Measurements from ENCODE around the gene PALD1. TPM values are rescaled to one million over a fixed set of nuclear protein-coding genes. Genes with fewer than 3 reads are reported as not detected.
A peak's percentile ranks its signal among the peaks of the same experiment; 100 is the strongest.

The PALD1 gene
- total RNA-seq, 1 donor from 2014 or later, result 9.6 TPM

GRCh38 chr10:70589762-70590654 is 111.4 kb downstream of the PALD1 start:
- no peak overlapping the region for H2AFZ ChIP-seq (replicated peaks)
- Mint-ChIP-seq H3K4me1 (peaks cover 18% of the 10 kb centered on the region), H3K36me3 (no peaks in the 10 kb centered on the region), H3K27ac (no peak overlapping the region), H3K27me3 (ENCODE audit: insufficient read depth, low read depth) (peaks cover 21% of the 10 kb centered on the region), H3K9me3 (no peaks in the 10 kb centered on the region), H3K4me3 (no peak overlapping the region)
- no peaks in the 10 kb centered on the region for H3K9me3 ChIP-seq (ENCODE audit: low read depth)
- no peaks in the 10 kb centered on the region for H3K79me2 ChIP-seq (ENCODE audit: low read depth)
- no peak overlapping the region for H3K9ac ChIP-seq
- H3F3A ChIP-seq (ENCODE audit: low read depth), result peaks cover 7% of the 10 kb centered on the region
- no peak for DNase-seq (ENCODE audit: low spot score)
- H3K27ac ChIP-seq, result no peak overlapping the region
- no peaks in the 10 kb centered on the region for H4K20me1 ChIP-seq (ENCODE audit: low read depth)
- H3K27me3 ChIP-seq, result no peaks in the 10 kb centered on the region
- H3K4me2 ChIP-seq, result no peak overlapping the region
- H3K4me3 ChIP-seq, result no peak overlapping the region
- H3K4me1 ChIP-seq, result peaks cover under 1% of the 10 kb centered on the region
- no peaks in the 10 kb centered on the region for H3K36me3 ChIP-seq
- TF ChIP-seq EZH2phosphoT487 (IDR thresholded peaks at IDR 0.05) (no peak), EZH2 (IDR thresholded peaks at IDR 0.05) (no peak)
- TF ChIP-seq, protein P1, sequence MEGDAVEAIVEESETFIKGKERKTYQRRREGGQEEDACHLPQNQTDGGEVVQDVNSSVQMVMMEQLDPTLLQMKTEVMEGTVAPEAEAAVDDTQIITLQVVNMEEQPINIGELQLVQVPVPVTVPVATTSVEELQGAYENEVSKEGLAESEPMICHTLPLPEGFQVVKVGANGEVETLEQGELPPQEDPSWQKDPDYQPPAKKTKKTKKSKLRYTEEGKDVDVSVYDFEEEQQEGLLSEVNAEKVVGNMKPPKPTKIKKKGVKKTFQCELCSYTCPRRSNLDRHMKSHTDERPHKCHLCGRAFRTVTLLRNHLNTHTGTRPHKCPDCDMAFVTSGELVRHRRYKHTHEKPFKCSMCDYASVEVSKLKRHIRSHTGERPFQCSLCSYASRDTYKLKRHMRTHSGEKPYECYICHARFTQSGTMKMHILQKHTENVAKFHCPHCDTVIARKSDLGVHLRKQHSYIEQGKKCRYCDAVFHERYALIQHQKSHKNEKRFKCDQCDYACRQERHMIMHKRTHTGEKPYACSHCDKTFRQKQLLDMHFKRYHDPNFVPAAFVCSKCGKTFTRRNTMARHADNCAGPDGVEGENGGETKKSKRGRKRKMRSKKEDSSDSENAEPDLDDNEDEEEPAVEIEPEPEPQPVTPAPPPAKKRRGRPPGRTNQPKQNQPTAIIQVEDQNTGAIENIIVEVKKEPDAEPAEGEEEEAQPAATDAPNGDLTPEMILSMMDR (IDR thresholded peaks at IDR 0.05), result no peak

DNA sequence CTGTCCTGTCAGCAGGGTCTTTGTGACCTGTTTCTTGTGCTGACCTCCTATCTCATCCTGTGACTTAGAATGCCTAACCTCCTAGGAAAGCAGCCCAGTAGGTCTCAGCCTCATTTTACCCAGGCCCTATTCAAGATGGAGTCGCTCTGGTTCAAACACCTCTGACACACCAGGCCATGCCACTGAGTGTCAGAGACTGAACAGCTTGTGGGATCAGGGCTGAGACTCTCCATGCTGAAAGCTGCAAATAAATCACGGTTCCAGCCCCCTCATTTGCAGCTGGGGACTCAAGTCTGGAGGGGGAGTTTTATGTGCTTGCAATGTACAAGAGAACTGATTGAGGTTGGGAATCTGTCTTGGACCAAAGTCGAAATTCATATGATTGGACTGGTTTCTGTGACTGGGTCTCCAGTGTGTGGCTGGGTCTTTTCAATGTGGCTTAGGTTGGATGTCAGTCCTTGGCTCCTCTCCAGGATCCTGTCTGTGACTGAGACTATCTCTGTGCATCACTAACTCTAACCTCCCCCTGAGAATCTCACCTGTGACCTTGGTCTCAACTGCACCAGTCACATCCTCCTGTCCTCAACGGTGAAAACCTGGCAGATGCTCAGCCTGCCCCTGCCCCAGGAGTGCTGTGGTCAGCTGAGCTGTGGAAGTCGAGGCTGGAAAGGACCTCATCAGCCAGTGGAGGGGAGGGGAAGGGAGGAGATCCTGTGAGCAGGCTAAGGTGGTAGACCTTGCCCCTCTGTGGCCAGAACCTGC is 112.3 kb downstream of the PALD1 start:
- Histone ChIP-seq H3K27ac (no peak overlapping the region), H3K79me2 (ENCODE audit: low read depth) (no peaks in the 10 kb centered on the region), H3K36me3 (no peaks in the 10 kb centered on the region), H3K4me1 (no peaks in the 10 kb centered on the region), H2AFZ (replicated peaks) (no peak overlapping the region), H3K9me3 (ENCODE audit: low read depth) (no peaks in the 10 kb centered on the region), H3K4me3 (no peak overlapping the region), H3K4me2 (no peak overlapping the region), H3F3A (ENCODE audit: low read depth) (no peaks in the 10 kb centered on the region), H3K9ac (no peak overlapping the region), H4K20me1 (ENCODE audit: low read depth) (no peaks in the 10 kb centered on the region), H3K27me3 (no peaks in the 10 kb centered on the region)
- Mint-ChIP-seq H3K36me3 (no peaks in the 10 kb centered on the region), H3K9me3 (no peaks in the 10 kb centered on the region), H3K4me1 (peaks cover 14% of the 10 kb centered on the region), H3K27ac (peak overlapping the region; percentile 59), H3K27me3 (ENCODE audit: insufficient read depth, low read depth) (peaks cover 21% of the 10 kb centered on the region), H3K4me3 (no peak overlapping the region)
- TF ChIP-seq EZH2 (IDR thresholded peaks at IDR 0.05), result no peak
- TF ChIP-seq, protein P1 (IDR thresholded peaks at IDR 0.05), result no peak
- no peak for TF ChIP-seq EZH2phosphoT487 (IDR thresholded peaks at IDR 0.05)
- DNase-seq (ENCODE audit: low spot score), result no peak

DNA sequence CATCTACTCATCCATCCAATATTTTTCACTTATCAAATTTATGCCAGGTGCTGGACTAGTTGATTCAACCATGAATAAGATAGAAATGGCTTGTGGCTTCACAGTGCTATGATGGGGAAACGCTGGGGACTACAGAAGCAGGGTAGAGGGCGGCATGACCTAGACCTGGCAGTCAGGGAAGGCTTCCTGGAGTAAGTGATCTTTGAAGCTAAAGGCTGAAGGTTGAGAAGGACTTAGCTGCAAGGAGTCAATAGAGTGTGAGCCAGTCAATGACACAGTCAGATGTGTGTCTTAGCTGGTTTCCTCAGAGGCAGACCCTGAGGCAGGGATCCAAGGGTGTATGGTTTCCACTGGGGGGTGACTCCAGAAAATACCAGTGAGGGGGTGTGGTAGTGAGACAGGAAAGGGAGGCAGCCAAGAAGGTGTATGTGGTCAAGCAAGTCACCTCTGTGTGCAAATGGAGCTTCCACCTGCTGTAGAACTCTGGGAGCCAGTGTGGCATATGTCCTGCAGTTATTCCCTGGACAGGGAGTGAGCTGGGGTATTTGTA is 113.7 kb downstream of the PALD1 start:
- H3K27me3 Mint-ChIP-seq (ENCODE audit: insufficient read depth, low read depth), result peaks cover 20% of the 10 kb centered on the region
- no peaks in the 10 kb centered on the region for H3K9me3 Mint-ChIP-seq

More for the DNA sequence above, 113.7 kb downstream of the PALD1 start:
- Mint-ChIP-seq H3K27ac (peak overlapping the region; percentile 18), H3K4me1 (peaks cover 24% of the 10 kb centered on the region), H3K4me3 (no peak overlapping the region), H3K36me3 (no peaks in the 10 kb centered on the region)
- Histone ChIP-seq H3K9me3 (ENCODE audit: low read depth) (no peaks in the 10 kb centered on the region), H3K4me3 (no peak overlapping the region), H3K4me2 (no peak overlapping the region), H4K20me1 (ENCODE audit: low read depth) (no peaks in the 10 kb centered on the region), H3K9ac (no peak overlapping the region), H3K79me2 (ENCODE audit: low read depth) (no peaks in the 10 kb centered on the region), H3F3A (ENCODE audit: low read depth) (no peaks in the 10 kb centered on the region), H2AFZ (replicated peaks) (no peak overlapping the region), H3K27me3 (no peaks in the 10 kb centered on the region), H3K4me1 (no peaks in the 10 kb centered on the region), H3K36me3 (no peaks in the 10 kb centered on the region), H3K27ac (no peak overlapping the region)
- TF ChIP-seq, protein P1 (IDR thresholded peaks at IDR 0.05), result no peak
- no peak for TF ChIP-seq EZH2phosphoT487 (IDR thresholded peaks at IDR 0.05)
- TF ChIP-seq EZH2 (IDR thresholded peaks at IDR 0.05), result no peak
- no peak for DNase-seq (ENCODE audit: low spot score)

Measured in neural progenitor cell (in vitro differentiated cells).